GM18519 (cell line): ENCODE results near the gene RFFL.

Experiments
- ATAC-seq: cut with Tn5 transposase; IDR thresholded peaks from one replicate; pipeline ENCODE4 v1.9.1; 2021; ENCODE audit warnings: mild to moderate bottlenecking, moderate library complexity; ENCODE audit not compliant: unreplicated experiment, low FRiP score

RFFL gene

DNA sequence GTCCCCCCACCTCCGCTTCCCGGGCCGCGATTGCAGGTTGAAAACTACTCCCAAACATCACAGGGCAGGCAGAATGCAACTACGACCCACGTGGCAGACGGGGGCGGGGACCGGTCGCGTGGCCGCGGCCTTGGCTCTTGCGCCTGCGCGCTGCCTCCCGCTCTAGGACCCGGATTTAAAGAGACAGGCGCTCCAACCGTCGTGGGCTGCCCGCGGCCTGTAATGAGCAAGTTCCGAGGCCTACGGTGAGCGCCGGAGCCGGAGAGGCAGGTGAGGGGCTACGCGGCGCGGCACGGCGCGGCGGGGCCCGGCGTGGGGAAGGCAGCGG is 83.2 kb downstream of the RFFL start, which contains the start of gene LIG3:
Gene LIG3, plus strand, starts transcription at position 160 of the 328 bp plus-strand sequence. CDS start 2,494 bp downstream, outside the sequence.
- ATAC-seq = peak; percentile 43

DNA sequence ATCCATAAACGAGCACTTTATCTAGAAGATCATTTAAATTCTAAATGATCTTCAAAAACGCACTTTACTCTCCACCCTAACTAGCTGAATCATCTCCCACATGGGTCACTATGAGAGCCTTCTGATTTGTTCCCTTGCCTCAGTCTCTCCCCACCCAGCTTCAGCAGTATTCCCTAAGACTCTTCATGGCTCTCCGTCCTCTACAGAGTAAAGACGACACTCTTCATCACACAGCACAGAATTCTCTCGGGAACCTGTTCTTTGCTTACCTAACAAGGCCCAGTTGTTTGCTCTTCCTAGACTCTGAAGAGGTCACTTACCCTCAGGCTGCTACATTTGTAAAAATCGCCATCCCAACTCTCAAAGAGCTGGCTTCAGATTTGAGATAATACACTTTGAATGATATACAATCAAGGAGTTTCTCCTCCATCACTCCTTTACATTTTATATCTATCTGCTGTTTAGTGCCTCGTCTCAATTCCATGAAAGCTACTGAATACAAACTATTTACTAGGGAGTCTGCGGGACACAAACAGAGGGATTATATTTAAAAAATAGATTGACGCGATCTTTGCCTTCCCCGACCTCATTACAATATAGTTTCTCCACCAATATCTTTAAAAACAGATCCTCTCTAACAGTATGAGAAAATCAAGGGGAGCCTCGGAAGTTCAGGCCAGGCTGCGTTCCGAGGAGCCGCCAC is 83.7 kb downstream of the RFFL start:
- no peak for ATAC-seq

DNA sequence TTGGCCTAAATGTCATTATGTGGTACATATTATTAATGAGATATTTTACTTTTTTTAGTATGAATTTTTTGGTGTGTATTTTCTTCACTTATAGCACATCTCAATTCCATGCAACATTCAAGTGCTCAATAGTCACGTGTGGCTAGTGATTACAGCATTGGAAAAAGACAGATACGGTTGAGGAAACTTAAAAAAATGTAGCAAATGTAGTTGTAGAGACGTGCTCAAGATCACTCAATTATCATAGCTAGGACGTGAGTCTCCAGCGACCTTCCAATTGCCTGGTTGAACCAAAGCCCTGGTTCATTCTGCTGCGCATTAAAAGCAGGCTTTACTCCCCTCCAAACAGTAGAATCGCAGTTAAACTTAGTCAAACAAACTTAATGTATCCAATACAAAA is 84.4 kb downstream of the RFFL start:
- ATAC-seq = no peak

DNA sequence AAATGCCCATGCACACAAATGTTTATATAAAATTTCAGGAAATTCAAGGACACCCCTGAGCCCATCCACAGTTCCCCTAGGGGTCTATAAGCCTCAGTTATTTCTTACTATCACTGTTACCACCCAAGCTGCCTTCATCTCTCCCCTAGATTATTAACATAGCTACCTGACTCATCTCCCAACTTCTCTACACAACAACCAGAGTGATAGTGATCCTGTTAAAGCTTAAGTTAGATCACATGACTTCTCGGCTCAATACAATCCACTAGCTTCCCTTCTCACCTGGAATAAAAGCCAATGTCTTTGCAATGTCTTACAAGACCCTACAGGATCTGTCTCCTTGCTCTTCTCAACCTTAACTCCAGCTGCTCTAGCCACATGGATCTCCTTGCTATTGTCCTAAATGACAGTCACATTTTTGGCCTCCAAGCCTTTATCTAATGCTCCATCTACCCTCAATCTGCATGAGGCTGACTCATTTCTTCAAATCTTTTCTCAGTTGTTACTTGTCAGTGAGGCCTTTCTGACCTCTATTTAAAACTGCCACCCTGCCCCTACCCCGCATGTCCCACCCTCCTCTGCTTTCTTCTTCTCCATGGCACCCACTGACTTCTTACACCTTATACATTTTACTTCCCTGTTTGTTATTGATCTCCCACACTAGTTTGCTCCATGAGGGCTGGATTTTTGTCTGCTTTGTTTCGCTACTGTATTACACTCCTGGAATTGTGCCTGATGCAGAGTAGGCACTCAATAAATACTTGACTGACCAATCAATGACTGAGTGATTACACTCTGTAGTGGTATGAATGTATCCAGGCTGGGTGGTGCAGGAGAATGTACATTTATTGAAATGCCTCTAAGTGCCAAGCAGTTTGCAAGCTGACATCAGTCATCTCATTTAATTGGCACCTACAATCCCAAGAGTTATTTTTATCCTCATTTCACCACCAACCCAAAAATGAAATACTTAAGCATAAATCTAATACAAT is 88.4 kb downstream of the RFFL start:
- no peak for ATAC-seq

DNA sequence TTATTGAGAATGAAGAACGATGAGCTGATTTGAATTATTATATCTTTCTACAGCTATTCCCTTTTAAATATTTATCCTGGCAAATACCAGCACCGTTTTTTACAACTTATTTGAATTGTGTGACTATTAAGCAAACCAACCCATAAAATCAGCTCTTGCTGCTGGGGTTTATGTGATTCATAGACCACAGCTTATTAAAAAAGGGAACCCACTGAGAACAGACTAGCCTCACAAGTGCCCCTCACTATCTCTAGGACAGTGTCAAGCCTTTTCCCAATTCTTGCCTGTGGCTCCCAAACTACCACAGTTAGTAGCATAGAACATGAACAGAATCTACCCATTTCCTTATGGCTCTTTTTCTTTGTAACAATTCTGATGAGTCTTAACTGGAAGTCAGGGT is 89.3 kb downstream of the RFFL start:
- no peak for ATAC-seq

DNA sequence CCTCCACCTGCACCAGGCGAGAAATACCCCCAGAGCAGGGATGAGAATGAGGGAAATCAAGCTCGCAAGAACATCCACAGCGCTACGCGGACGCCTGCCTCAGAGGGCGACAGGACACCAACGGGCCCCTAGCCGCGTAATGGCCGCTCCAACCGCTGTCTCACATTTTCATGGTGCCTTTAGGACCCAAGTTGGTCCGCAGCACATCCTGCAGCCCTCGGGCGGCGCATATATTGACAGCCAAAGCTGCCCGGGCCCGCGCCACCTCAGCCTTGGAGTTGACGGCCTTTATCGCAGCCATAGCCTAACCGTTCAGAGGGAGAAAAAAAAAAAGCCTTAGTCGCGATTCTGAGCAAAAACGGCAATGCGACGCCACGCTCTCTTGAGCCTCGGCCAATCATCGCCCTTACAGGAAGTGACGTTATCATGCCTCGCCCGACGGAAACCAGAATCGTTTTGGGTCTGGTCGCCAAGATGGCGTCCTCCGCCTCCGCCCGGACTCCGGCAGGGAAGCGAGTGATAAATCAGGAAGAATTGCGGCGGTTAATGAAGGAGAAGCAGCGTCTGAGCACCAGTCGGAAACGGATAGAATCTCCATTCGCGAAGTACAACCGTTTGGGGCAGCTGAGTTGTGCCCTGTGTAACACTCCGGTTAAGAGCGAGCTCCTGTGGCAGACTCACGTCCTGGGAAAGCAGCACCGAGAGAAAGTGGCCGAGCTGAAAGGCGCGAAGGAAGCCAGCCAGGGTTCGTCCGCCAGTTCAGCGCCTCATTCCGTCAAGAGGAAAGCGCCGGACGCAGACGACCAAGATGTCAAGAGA is 102.2 kb downstream of the RFFL start, which contains the start of the genes CCT6B and ZNF830:
Gene CCT6B, minus strand, starts transcription at position 368 of the 819 bp plus-strand sequence. Its CDS starts 67 bp downstream, at position 301.
Gene ZNF830, plus strand, starts transcription at position 448 of the 819 bp plus-strand sequence. Its CDS starts 27 bp downstream, at position 475.
- ATAC-seq = peak; percentile 54

DNA sequence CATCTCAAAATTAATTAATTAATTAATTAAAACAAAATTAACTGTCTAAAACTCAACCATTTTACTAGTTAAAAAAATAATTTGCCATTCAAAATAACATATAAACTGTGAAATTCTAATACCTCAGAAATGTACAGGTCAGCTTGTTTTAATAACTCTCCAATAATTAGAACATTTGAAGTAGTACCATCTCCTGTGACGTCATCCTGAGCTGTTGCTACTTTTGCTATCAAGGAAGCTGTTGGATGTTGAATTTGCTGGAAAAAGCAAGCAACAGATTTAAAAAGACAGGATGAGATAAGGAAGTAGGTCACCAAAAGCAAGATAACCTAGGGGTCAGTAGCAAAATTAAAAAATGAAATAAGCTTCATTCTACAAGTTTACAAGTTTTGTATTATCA is 105.1 kb downstream of the RFFL start:
- no peak for ATAC-seq
